Stimulated activated naive CD4-positive, alpha-beta T cell (primary cell): ENCODE data around the gene OR4N2.
"Not testable (repeated sequence)": the region's sequence is repeated elsewhere in the genome, so short reads cannot be mapped to it uniquely, and the experiment has no call there.

ENCODE experiments used
- DNase-seq, 6 experiments: peaks; one replicate each; lab custom pipeline; 2025; lab: John Stamatoyannopoulos, UW

The OR4N2 gene

GRCh38 chr14:19803470-19803869, at the start of gene OR4N2:
Gene OR4N2, plus strand, starts transcription at chr14:19803770. Its CDS starts 23,679 bp downstream, at chr14:19827449.
- not testable (repeated sequence) for DNase-seq

GRCh38 chr14:19754172-19754571, 49.4 kb upstream of the OR4N2 start:
- DNase-seq, result no peak

- not testable (repeated sequence) for DNase-seq
These were observed 32.1 kb upstream of the OR4N2 start for GRCh38 chr14:19771491-19771890.

- no peak for DNase-seq
These were observed 31.6 kb upstream of the OR4N2 start for GRCh38 chr14:19771895-19772430.

GRCh38 chr14:19772454-19772853, 31.1 kb upstream of the OR4N2 start:
- not testable (repeated sequence) for DNase-seq

- not testable (repeated sequence) for DNase-seq
These were observed 30.4 kb upstream of the OR4N2 start, which contains the start of gene OR4M1 for GRCh38 chr14:19773204-19773603. Gene OR4M1, plus strand, starts transcription at chr14:19773504. Its CDS starts 6,819 bp downstream, at chr14:19780323.

GRCh38 chr14:19775587-19775986, 28.0 kb upstream of the OR4N2 start:
- no peak for DNase-seq

- DNase-seq, result not testable (repeated sequence)
These were observed 17.7 kb upstream of the OR4N2 start for GRCh38 chr14:19785848-19786247.

- DNase-seq, result not testable (repeated sequence)
These were observed 16.3 kb upstream of the OR4N2 start for GRCh38 chr14:19787318-19787717.

- not testable (repeated sequence) for DNase-seq
These were observed 15.4 kb upstream of the OR4N2 start for GRCh38 chr14:19788150-19788549.

GRCh38 chr14:19796520-19797108, 7.0 kb upstream of the OR4N2 start:
- DNase-seq, result not testable (repeated sequence)

GRCh38 chr14:19799880-19800279, 3.7 kb upstream of the OR4N2 start:
- no peak for DNase-seq

GRCh38 chr14:19800282-19801117, 3.1 kb upstream of the OR4N2 start:
- no peak for DNase-seq

- DNase-seq, result no peak
These were observed 2.5 kb upstream of the OR4N2 start for GRCh38 chr14:19801118-19801464.

GRCh38 chr14:19813171-19813920, 9.8 kb downstream of the OR4N2 start:
- DNase-seq, result not testable (repeated sequence)

GRCh38 chr14:19819879-19820278, 16.3 kb downstream of the OR4N2 start:
- DNase-seq, result not testable (repeated sequence)

- not testable (repeated sequence) for DNase-seq
These were observed 17.4 kb downstream of the OR4N2 start for GRCh38 chr14:19821016-19821415.

- DNase-seq, result no peak
These were observed 19.6 kb downstream of the OR4N2 start for GRCh38 chr14:19823178-19823577.

GRCh38 chr14:19823765-19824164, 20.2 kb downstream of the OR4N2 start:
- no peak for DNase-seq

GRCh38 chr14:19827626-19828244, 24.2 kb downstream of the OR4N2 start:
- not testable (repeated sequence) for DNase-seq

GRCh38 chr14:19828314-19828713, 24.7 kb downstream of the OR4N2 start:
- DNase-seq, result no peak
